ENCODE measurements around the gene TNS3. TPM values are rescaled to one million over a fixed set of nuclear protein-coding genes. Genes with fewer than 3 reads are reported as not detected.

TNS3 gene
- total and polyA plus RNA-seq, 2 of the 13 experiments (the other 11 are each of a cell fraction or from before 2014, with no cell fraction given) = 52.9 to 55.7 TPM

DNA sequence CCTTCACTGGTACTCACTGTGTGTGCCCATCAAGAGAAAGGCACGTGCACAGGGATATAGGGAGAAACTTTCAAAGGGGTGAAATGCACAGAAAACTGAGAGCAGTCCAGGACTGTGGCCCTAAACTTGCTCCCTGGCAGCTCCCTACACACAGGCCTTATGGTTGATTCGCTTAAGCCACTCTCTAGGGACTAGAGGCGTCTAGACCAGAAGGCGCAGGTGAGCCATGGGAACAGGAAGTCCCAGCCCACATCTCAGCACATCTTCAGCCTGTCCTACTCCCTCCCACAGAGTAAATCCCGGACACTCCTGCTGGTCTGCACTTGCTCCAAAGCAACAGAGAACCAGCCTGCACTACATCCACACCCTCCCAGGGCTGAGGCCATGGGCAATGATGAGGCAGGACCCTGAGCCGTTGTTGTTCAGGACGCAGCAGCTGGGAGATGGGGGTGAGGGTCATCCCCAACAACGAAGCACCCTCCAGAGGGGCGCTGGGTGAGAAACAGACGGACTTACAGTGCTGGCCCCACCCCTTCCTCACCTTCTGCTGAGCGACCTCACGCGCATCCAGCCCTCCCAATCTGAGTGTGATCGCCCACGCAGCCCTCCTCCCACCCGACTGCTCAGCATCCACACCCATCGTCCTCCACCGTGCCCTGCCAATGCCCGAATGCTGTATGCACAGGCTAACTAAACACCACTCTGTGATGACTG, 109.3 kb downstream of the TNS3 start:
- ChIA-PET CTCF (ENCODE audit: low intra/inter-chr PET ratio, low total read pairs) (no interaction called here), POLR2A (no interaction called here)
- ATAC-seq = no peak
- peaks cover 12% of the 10 kb centered on the region for H4K20me1 ChIP-seq (ENCODE audit: insufficient read depth, low read length)
- H3K4me3 ChIP-seq (replicated peaks in 1 of 3; ENCODE audit: insufficient read depth in 1 of 3, low read depth in 2 of 3, low read length in 3 of 3) = no peak overlapping the region; a peak in 1 of 6 replicates
- peaks cover 77% of the 10 kb centered on the region for H3K79me2 ChIP-seq (ENCODE audit: insufficient read depth, low read length)
- WGBS (ENCODE audit: low lambda C conversion rate) = 98% methylated on average over 14 of the region's 19 CpGs
- H3K4me2 ChIP-seq (ENCODE audit: low read depth, low read length) = no peak overlapping the region
- H3K27ac ChIP-seq (ENCODE audit: extremely low read length, insufficient read depth, low read length) = peak overlapping the region; percentile 82
- H3K9me3 ChIP-seq (ENCODE audit: low read length) = no peaks in the 10 kb centered on the region
- no peak for DNase-seq (ENCODE audit: low spot score)
- no peak for TF ChIP-seq HIVEP1 (CRISPR knock-in tag; IDR thresholded peaks at IDR 0.05)
- 0 out of 2 replicates have a peak, but pooled peaks have one; percentile 37 for TF ChIP-seq ZNF547 (CRISPR knock-in tag; IDR thresholded peaks at IDR 0.05)
- peak; percentile 58 for TF ChIP-seq AGO2 (optimal IDR thresholded peaks at IDR 0.05; ENCODE audit: low read depth, low read length)
- TF ChIP-seq ZBTB38 (CRISPR knock-in tag; IDR thresholded peaks at IDR 0.05) = peak; percentile 64; the same call in 1 of the 2 replicates
- TF ChIP-seq, protein P1, sequence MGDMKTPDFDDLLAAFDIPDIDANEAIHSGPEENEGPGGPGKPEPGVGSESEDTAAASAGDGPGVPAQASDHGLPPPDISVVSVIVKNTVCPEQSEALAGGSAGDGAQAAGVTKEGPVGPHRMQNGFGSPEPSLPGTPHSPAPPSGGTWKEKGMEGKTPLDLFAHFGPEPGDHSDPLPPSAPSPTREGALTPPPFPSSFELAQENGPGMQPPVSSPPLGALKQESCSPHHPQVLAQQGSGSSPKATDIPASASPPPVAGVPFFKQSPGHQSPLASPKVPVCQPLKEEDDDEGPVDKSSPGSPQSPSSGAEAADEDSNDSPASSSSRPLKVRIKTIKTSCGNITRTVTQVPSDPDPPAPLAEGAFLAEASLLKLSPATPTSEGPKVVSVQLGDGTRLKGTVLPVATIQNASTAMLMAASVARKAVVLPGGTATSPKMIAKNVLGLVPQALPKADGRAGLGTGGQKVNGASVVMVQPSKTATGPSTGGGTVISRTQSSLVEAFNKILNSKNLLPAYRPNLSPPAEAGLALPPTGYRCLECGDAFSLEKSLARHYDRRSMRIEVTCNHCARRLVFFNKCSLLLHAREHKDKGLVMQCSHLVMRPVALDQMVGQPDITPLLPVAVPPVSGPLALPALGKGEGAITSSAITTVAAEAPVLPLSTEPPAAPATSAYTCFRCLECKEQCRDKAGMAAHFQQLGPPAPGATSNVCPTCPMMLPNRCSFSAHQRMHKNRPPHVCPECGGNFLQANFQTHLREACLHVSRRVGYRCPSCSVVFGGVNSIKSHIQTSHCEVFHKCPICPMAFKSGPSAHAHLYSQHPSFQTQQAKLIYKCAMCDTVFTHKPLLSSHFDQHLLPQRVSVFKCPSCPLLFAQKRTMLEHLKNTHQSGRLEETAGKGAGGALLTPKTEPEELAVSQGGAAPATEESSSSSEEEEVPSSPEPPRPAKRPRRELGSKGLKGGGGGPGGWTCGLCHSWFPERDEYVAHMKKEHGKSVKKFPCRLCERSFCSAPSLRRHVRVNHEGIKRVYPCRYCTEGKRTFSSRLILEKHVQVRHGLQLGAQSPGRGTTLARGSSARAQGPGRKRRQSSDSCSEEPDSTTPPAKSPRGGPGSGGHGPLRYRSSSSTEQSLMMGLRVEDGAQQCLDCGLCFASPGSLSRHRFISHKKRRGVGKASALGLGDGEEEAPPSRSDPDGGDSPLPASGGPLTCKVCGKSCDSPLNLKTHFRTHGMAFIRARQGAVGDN (CRISPR knock-in tag; IDR thresholded peaks at IDR 0.05) = peak; percentile 31
- no TSS peak for BruUV-seq (replicated peaks)
- H3K9ac ChIP-seq (ENCODE audit: insufficient read depth, low read depth, low read length) = no peak overlapping the region
- in situ Hi-C loops (cut with HindIII; ENCODE audit: extremely low pct_ligation_motif_present, low pct_unique_long_range_greater_than_20kb) = no loop called here
- H2AFZ ChIP-seq (ENCODE audit: low read length) = no peak overlapping the region
- intact Hi-C loops (cut with micrococcal nuclease; ENCODE audit: unreplicated experiment) = loop anchor here (10.0 kb wide), 1 partner anchor 312 kb away; no protein-coding TSS in a partner anchor
- peaks cover 100% of the 10 kb centered on the region for H3K4me1 ChIP-seq (ENCODE audit: insufficient read depth, low read length)
- H3K36me3 ChIP-seq (replicated peaks in 1 of 2; ENCODE audit: control insufficient read depth in 1 of 2, insufficient read depth in 2 of 2, low read length in 2 of 2) = peaks cover 2 to 10% of the 10 kb centered on the region in 2 experiments; a peak in 2 of 5 replicates
- no peaks in the 10 kb centered on the region for H3K27me3 ChIP-seq (ENCODE audit: control insufficient read depth in 1 of 2, insufficient read depth in 2 of 2, low read length in 2 of 2)
- no peak for FAIRE-seq

All from HepG2 (cell line).